ENCODE measurements around the gene ADGRD1.

ADGRD1 gene

DNA sequence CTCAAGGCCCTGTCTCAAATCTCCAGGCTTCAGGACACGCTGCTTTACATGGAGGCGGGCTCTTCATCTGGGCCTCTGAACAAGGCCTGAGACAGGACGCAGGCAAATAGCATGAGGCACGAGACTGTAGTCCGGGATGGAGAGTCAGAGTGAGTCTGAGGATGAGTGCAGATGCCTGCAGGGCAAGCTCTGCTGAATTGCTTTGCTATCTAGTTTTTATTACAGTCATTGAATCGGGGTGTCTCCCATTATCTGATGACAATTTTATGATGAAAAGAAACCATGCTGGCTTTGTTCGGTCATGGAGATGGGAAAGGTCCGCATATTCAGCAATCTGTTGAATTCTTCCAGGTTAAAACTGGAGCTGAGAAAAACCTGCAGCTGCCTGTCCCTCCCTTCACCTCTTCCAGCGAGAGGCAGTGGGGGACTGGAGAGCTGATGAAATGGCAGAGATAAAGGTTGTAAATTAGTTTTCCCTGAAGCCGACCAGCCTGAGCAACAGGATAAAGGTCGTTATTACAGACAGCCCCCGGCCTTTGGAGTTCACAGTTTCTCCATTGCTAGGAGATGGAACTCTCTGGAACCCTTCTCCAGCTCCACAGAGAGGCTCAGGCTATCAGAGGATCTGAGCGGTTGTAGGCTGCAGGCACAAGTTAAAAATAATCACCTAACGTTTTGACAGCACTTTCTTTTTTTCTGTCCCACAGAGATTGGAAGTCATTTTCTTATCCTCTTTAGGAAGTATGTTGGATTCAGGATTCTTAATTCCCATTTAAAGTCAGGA, 1.3 kb upstream of the ADGRD1 start:
- no peaks in the 10 kb centered on the region for H3K9me3 ChIP-seq (ENCODE audit: control insufficient read depth in 2 of 2, low read length in 2 of 2)
- H3K4me1 ChIP-seq (ENCODE audit: control insufficient read depth in 2 of 2, insufficient read depth in 2 of 2, low read length in 2 of 2) = no peaks in the 10 kb centered on the region

GRCh38 chr12:130954544-130954831, 781 bp downstream of the ADGRD1 start:
- H3K36me3 ChIP-seq (ENCODE audit: control insufficient read depth in 2 of 2, insufficient read depth in 2 of 2, low read length in 2 of 2) = no peaks in the 10 kb centered on the region
- H3K9ac ChIP-seq (ENCODE audit: low read depth in 1 of 2, low read length in 2 of 2) = peak overlapping the region in 1 of 2 donors; percentile 24
- H3K27me3 ChIP-seq (ENCODE audit: control insufficient read depth in 2 of 2, insufficient read depth in 2 of 2, low read length in 2 of 2) = peaks cover 0 to 2% of the 10 kb centered on the region in 2 donors
- no peaks in the 10 kb centered on the region for H3K4me1 ChIP-seq (ENCODE audit: control insufficient read depth in 2 of 2, insufficient read depth in 2 of 2, low read length in 2 of 2)
- no peak overlapping the region for H3K27ac ChIP-seq (ENCODE audit: low read depth in 2 of 2, low read length in 2 of 2)
- peak overlapping the region; percentile 57 to 59 for H3K4me3 ChIP-seq (ENCODE audit: low read length in 2 of 2)
- H3K9me3 ChIP-seq (ENCODE audit: control insufficient read depth in 2 of 2, low read length in 2 of 2) = no peaks in the 10 kb centered on the region

More for the DNA sequence above, 1.3 kb upstream of the ADGRD1 start:
- H3K27ac ChIP-seq (ENCODE audit: low read depth in 2 of 2, low read length in 2 of 2) = no peak overlapping the region
- peaks cover 0 to 2% of the 10 kb centered on the region in 2 donors for H3K27me3 ChIP-seq (ENCODE audit: control insufficient read depth in 2 of 2, insufficient read depth in 2 of 2, low read length in 2 of 2)
- H3K36me3 ChIP-seq (ENCODE audit: control insufficient read depth in 2 of 2, insufficient read depth in 2 of 2, low read length in 2 of 2) = no peaks in the 10 kb centered on the region
- no peak overlapping the region for H3K4me3 ChIP-seq (ENCODE audit: low read length in 2 of 2)
- no peak overlapping the region for H3K9ac ChIP-seq (ENCODE audit: low read depth in 1 of 2, low read length in 2 of 2)

DNA sequence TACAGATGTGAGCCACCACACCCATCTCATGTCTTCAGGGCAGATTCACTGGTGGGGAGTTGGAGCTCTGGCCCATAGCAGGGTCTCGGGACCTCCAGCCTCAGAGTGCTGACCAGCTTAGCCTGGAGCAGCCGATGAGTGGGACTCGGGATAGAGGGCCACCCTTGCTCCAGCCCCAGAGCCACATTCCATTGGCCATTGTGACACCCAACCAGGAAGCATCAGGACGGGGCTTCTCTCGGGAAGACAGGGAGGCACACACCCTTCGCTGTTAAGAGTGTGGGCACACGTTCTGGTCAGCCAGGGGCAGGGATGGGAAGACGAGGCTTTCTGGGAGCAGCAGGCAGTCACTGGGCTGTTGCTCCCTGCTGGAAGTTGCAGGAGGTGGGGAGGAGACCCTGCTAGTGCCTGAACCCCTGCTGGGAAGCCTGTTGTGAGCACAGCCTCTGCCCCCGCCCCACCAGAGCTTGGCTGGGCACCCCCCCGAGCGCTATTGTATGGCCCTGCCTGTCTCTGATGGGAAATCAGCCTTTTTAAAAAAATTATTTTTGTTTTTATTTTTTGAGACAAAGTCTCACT, 1.6 kb downstream of the ADGRD1 start:
- Histone ChIP-seq H3K4me1 (ENCODE audit: control insufficient read depth in 2 of 2, insufficient read depth in 2 of 2, low read length in 2 of 2) (no peaks in the 10 kb centered on the region), H3K9ac (ENCODE audit: low read depth in 1 of 2, low read length in 2 of 2) (no peak overlapping the region), H3K9me3 (ENCODE audit: control insufficient read depth in 2 of 2, low read length in 2 of 2) (no peaks in the 10 kb centered on the region), H3K27ac (ENCODE audit: low read depth in 2 of 2, low read length in 2 of 2) (no peak overlapping the region), H3K27me3 (ENCODE audit: control insufficient read depth in 2 of 2, insufficient read depth in 2 of 2, low read length in 2 of 2) (peaks cover 0 to 2% of the 10 kb centered on the region in 2 donors), H3K36me3 (ENCODE audit: control insufficient read depth in 2 of 2, insufficient read depth in 2 of 2, low read length in 2 of 2) (no peaks in the 10 kb centered on the region), H3K4me3 (ENCODE audit: low read length in 2 of 2) (peak overlapping the region; percentile 25 to 32)

DNA sequence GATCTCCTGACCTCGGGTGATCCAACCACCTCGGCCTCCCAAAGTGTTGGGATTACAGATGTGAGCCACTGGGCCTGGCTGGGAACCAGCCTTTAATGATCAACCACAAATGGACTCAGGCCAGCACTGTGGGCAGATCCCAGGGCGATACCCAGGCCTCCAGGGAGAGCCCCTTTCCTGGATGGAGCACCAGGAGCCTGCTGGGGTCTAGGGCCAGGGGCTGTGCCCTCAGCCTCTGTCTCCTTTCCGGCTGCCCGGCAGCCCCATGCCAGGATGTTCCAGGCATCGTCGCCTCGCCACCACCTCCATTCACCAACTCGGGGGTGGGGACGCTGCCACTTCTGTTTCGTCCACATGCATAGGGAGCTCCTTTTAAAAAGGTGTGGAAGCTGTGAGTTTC, 2.3 kb downstream of the ADGRD1 start:
- H3K4me3 ChIP-seq (ENCODE audit: low read length in 2 of 2) = no peak overlapping the region
- no peaks in the 10 kb centered on the region for H3K4me1 ChIP-seq (ENCODE audit: control insufficient read depth in 2 of 2, insufficient read depth in 2 of 2, low read length in 2 of 2)
- no peak overlapping the region for H3K27ac ChIP-seq (ENCODE audit: low read depth in 2 of 2, low read length in 2 of 2)
- no peaks in the 10 kb centered on the region for H3K9me3 ChIP-seq (ENCODE audit: control insufficient read depth in 2 of 2, low read length in 2 of 2)
- peaks cover 0 to 2% of the 10 kb centered on the region in 2 donors for H3K27me3 ChIP-seq (ENCODE audit: control insufficient read depth in 2 of 2, insufficient read depth in 2 of 2, low read length in 2 of 2)
- H3K36me3 ChIP-seq (ENCODE audit: control insufficient read depth in 2 of 2, insufficient read depth in 2 of 2, low read length in 2 of 2) = no peaks in the 10 kb centered on the region
- no peak overlapping the region for H3K9ac ChIP-seq (ENCODE audit: low read depth in 1 of 2, low read length in 2 of 2)

GRCh38 chr12:130956456-130957303, 3.0 kb downstream of the ADGRD1 start:
- Histone ChIP-seq H3K4me1 (ENCODE audit: control insufficient read depth in 2 of 2, insufficient read depth in 2 of 2, low read length in 2 of 2) (no peaks in the 10 kb centered on the region), H3K4me3 (ENCODE audit: low read length in 2 of 2) (no peak overlapping the region), H3K27me3 (ENCODE audit: control insufficient read depth in 2 of 2, insufficient read depth in 2 of 2, low read length in 2 of 2) (peaks cover 0 to 2% of the 10 kb centered on the region in 2 donors), H3K9me3 (ENCODE audit: control insufficient read depth in 2 of 2, low read length in 2 of 2) (no peaks in the 10 kb centered on the region), H3K27ac (ENCODE audit: low read depth in 2 of 2, low read length in 2 of 2) (no peak overlapping the region), H3K9ac (ENCODE audit: low read depth in 1 of 2, low read length in 2 of 2) (no peak overlapping the region), H3K36me3 (ENCODE audit: control insufficient read depth in 2 of 2, insufficient read depth in 2 of 2, low read length in 2 of 2) (no peaks in the 10 kb centered on the region)

GRCh38 chr12:130957304-130957621, 3.6 kb downstream of the ADGRD1 start:
- Histone ChIP-seq H3K4me3 (ENCODE audit: low read length in 2 of 2) (no peak overlapping the region), H3K27ac (ENCODE audit: low read depth in 2 of 2, low read length in 2 of 2) (no peak overlapping the region), H3K4me1 (ENCODE audit: control insufficient read depth in 2 of 2, insufficient read depth in 2 of 2, low read length in 2 of 2) (no peaks in the 10 kb centered on the region)

GRCh38 chr12:130958557-130959140, 4.9 kb downstream of the ADGRD1 start:
- Histone ChIP-seq H3K36me3 (ENCODE audit: control insufficient read depth in 2 of 2, insufficient read depth in 2 of 2, low read length in 2 of 2) (no peaks in the 10 kb centered on the region), H3K4me1 (ENCODE audit: control insufficient read depth in 2 of 2, insufficient read depth in 2 of 2, low read length in 2 of 2) (no peaks in the 10 kb centered on the region), H3K27ac (ENCODE audit: low read depth in 2 of 2, low read length in 2 of 2) (no peak overlapping the region), H3K4me3 (ENCODE audit: low read length in 2 of 2) (no peak overlapping the region), H3K9ac (ENCODE audit: low read depth in 1 of 2, low read length in 2 of 2) (no peak overlapping the region), H3K27me3 (ENCODE audit: control insufficient read depth in 2 of 2, insufficient read depth in 2 of 2, low read length in 2 of 2) (no peaks in the 10 kb centered on the region), H3K9me3 (ENCODE audit: control insufficient read depth in 2 of 2, low read length in 2 of 2) (no peaks in the 10 kb centered on the region)

More at GRCh38 chr12:130957304-130957621, 3.6 kb downstream of the ADGRD1 start:
- Histone ChIP-seq H3K9ac (ENCODE audit: low read depth in 1 of 2, low read length in 2 of 2) (no peak overlapping the region), H3K27me3 (ENCODE audit: control insufficient read depth in 2 of 2, insufficient read depth in 2 of 2, low read length in 2 of 2) (peaks cover 0 to 2% of the 10 kb centered on the region in 2 donors), H3K9me3 (ENCODE audit: control insufficient read depth in 2 of 2, low read length in 2 of 2) (no peaks in the 10 kb centered on the region), H3K36me3 (ENCODE audit: control insufficient read depth in 2 of 2, insufficient read depth in 2 of 2, low read length in 2 of 2) (no peaks in the 10 kb centered on the region)

- Histone ChIP-seq H3K4me1 (ENCODE audit: control insufficient read depth in 2 of 2, insufficient read depth in 2 of 2, low read length in 2 of 2) (no peaks in the 10 kb centered on the region), H3K36me3 (ENCODE audit: control insufficient read depth in 2 of 2, insufficient read depth in 2 of 2, low read length in 2 of 2) (no peaks in the 10 kb centered on the region), H3K9me3 (ENCODE audit: control insufficient read depth in 2 of 2, low read length in 2 of 2) (no peaks in the 10 kb centered on the region), H3K27ac (ENCODE audit: low read depth in 2 of 2, low read length in 2 of 2) (no peak overlapping the region), H3K27me3 (ENCODE audit: control insufficient read depth in 2 of 2, insufficient read depth in 2 of 2, low read length in 2 of 2) (no peaks in the 10 kb centered on the region), H3K4me3 (ENCODE audit: low read length in 2 of 2) (no peak overlapping the region), H3K9ac (ENCODE audit: low read depth in 1 of 2, low read length in 2 of 2) (no peak overlapping the region)
Observed at GRCh38 chr12:130959632-130960031, 5.9 kb downstream of the ADGRD1 start.

DNA sequence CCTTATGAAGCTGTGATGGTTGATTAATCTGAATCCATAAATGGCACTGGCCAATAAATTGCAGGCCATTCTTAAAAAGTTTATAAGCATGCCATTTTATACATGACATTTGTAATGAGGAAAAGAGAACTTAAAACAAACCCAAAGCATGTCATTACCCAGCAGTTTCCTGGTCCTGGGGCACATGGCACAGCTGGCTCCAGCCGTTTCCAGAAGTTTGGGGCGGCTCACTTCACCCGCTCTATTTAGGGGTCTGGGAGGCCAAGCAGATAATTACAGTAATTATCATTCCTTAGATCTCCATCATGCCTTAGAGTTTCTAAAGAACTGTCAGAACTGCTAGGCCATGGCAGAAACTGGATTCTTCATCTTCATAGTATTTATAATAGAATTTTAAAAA, 6.4 kb downstream of the ADGRD1 start:
- no peak overlapping the region for H3K9ac ChIP-seq (ENCODE audit: low read depth in 1 of 2, low read length in 2 of 2)
- no peaks in the 10 kb centered on the region for H3K27me3 ChIP-seq (ENCODE audit: control insufficient read depth in 2 of 2, insufficient read depth in 2 of 2, low read length in 2 of 2)
- H3K4me1 ChIP-seq (ENCODE audit: control insufficient read depth in 2 of 2, insufficient read depth in 2 of 2, low read length in 2 of 2) = no peaks in the 10 kb centered on the region
- no peaks in the 10 kb centered on the region for H3K36me3 ChIP-seq (ENCODE audit: control insufficient read depth in 2 of 2, insufficient read depth in 2 of 2, low read length in 2 of 2)
- no peak overlapping the region for H3K27ac ChIP-seq (ENCODE audit: low read depth in 2 of 2, low read length in 2 of 2)
- no peak overlapping the region for H3K4me3 ChIP-seq (ENCODE audit: low read length in 2 of 2)
- H3K9me3 ChIP-seq (ENCODE audit: control insufficient read depth in 2 of 2, low read length in 2 of 2) = no peaks in the 10 kb centered on the region

- Histone ChIP-seq H3K9ac (ENCODE audit: low read depth in 1 of 2, low read length in 2 of 2) (no peak overlapping the region), H3K36me3 (ENCODE audit: control insufficient read depth in 2 of 2, insufficient read depth in 2 of 2, low read length in 2 of 2) (no peaks in the 10 kb centered on the region), H3K9me3 (ENCODE audit: control insufficient read depth in 2 of 2, low read length in 2 of 2) (no peaks in the 10 kb centered on the region), H3K4me3 (ENCODE audit: low read length in 2 of 2) (no peak overlapping the region), H3K27ac (ENCODE audit: low read depth in 2 of 2, low read length in 2 of 2) (no peak overlapping the region), H3K4me1 (ENCODE audit: control insufficient read depth in 2 of 2, insufficient read depth in 2 of 2, low read length in 2 of 2) (no peaks in the 10 kb centered on the region), H3K27me3 (ENCODE audit: control insufficient read depth in 2 of 2, insufficient read depth in 2 of 2, low read length in 2 of 2) (no peaks in the 10 kb centered on the region)
Observed at GRCh38 chr12:130960787-130961186, 7.1 kb downstream of the ADGRD1 start.
